HEK293 (cell line): ENCODE measurements around the gene PLXNA2.

ENCODE experiments used
- CTCF ChIA-PET: fragments of 350-600 bp; formaldehyde crosslinking; extraction: SDS; loops from one replicate; lab custom pipeline; 2021; ENCODE audit warnings: antibody characterized with exemption; lab: Yijun Ruan, JAX
- POLR2A ChIA-PET: fragments of 300-600 bp; formaldehyde crosslinking; extraction: SDS; loops from one replicate; lab custom pipeline; 2020; ENCODE audit warnings: antibody characterized with exemption, inconsistent platforms; lab: Yijun Ruan, JAX
- H3K27ac ChIP-seq: fragments of 200-500 bp; sonication (Bioruptor generic); 2 replicates; pipeline ENCODE4 v1.5.1; 2014; ENCODE audit warnings: low read depth, low read length, control low read depth, inconsistent platforms; ENCODE audit errors: extremely low read depth
- H3K36me3 ChIP-seq, 2 experiments: fragments of 200-500 bp in 1 of 2; sonication (Bioruptor generic) in 1 of 2; 1 replicate in 1 of 2; 2 replicates in 1 of 2; pipeline ENCODE4 v1.5.1; 2014 to 2017; ENCODE audit warnings: inconsistent platforms in 2 of 2, low read length in 2 of 2; ENCODE audit not compliant: control insufficient read depth in 2 of 2, insufficient read depth in 1 of 2
- H3K4me1 ChIP-seq: fragments of 200-500 bp; sonication (Bioruptor generic); 2 replicates; pipeline ENCODE4 v1.5.1; 2014; ENCODE audit warnings: mild to moderate bottlenecking, low read length, inconsistent platforms; ENCODE audit not compliant: control insufficient read depth, insufficient read depth
- H3K4me3 ChIP-seq: 2 replicates; pipeline ENCODE4 v1.5.1; 2011; ENCODE audit warnings: low read depth, mild to moderate bottlenecking, control low read depth, low read length, moderate library complexity
- H3K9me3 ChIP-seq: fragments of 200-500 bp; sonication (Bioruptor generic); 2 replicates; pipeline ENCODE4 v1.5.1; 2014; ENCODE audit warnings: low read depth, low read length, inconsistent platforms; ENCODE audit not compliant: control insufficient read depth, insufficient read depth
- EGR2 ChIP-seq: fragments of 450-650 bp; formaldehyde crosslinking; IDR thresholded peaks from 2 replicates; pipeline ENCODE4 v1.5.1; 2016; ENCODE audit warnings: low read depth, missing biosample characterization, missing genetic modification characterization
- KLF17 ChIP-seq: fragments of 450-650 bp; formaldehyde crosslinking; IDR thresholded peaks from 2 replicates; pipeline ENCODE4 v1.5.1; 2016; ENCODE audit warnings: missing biosample characterization, missing genetic modification characterization
- KLF9 ChIP-seq: fragments of 450-650 bp; formaldehyde crosslinking; IDR thresholded peaks from 2 replicates; pipeline ENCODE4 v1.5.1; 2016; ENCODE audit warnings: missing biosample characterization, missing genetic modification characterization, low read depth
- TCF7L2 ChIP-seq: IDR thresholded peaks from 2 replicates; pipeline ENCODE4 v1.6.1; 2011; ENCODE audit warnings: low read depth, mild to moderate bottlenecking, inconsistent platforms, low read length, moderate library complexity, borderline replicate concordance
- TRIM28 ChIP-seq: IDR thresholded peaks from 2 replicates; pipeline ENCODE4 v1.6.1; 2011; ENCODE audit warnings: low read length, control low read depth, borderline replicate concordance
- WT1 ChIP-seq: fragments of 450-650 bp; formaldehyde crosslinking; IDR thresholded peaks from 2 replicates; pipeline ENCODE4 v1.5.1; 2016; ENCODE audit warnings: missing biosample characterization, missing genetic modification characterization
- ZEB2 ChIP-seq: fragments of 450-650 bp; formaldehyde crosslinking; IDR thresholded peaks from 2 replicates; pipeline ENCODE4 v1.5.1; 2016; ENCODE audit warnings: missing biosample characterization, missing genetic modification characterization
- ZFHX2 ChIP-seq: fragments of 450-650 bp; formaldehyde crosslinking; conservative IDR thresholded peaks from 2 replicates; pipeline ENCODE4 v1.5.1; 2016; ENCODE audit warnings: missing biosample characterization, missing genetic modification characterization
- ZNF10 ChIP-seq: fragments of 450-650 bp; formaldehyde crosslinking; IDR thresholded peaks from 2 replicates; pipeline ENCODE4 v1.5.1; 2017; ENCODE audit warnings: missing biosample characterization, missing genetic modification characterization
- ZNF112 ChIP-seq: fragments of 450-650 bp; formaldehyde crosslinking; IDR thresholded peaks from 2 replicates; pipeline ENCODE4 v1.5.0; 2017; ENCODE audit warnings: missing biosample characterization, missing genetic modification characterization
- ZNF280C ChIP-seq: fragments of 450-650 bp; formaldehyde crosslinking; IDR thresholded peaks from 2 replicates; pipeline ENCODE4 v1.5.1; 2016; ENCODE audit warnings: missing biosample characterization, missing genetic modification characterization
- ZNF394 ChIP-seq: fragments of 450-650 bp; formaldehyde crosslinking; IDR thresholded peaks from 2 replicates; pipeline ENCODE4 v1.5.1; 2016; ENCODE audit warnings: missing biosample characterization, missing genetic modification characterization, mild to moderate bottlenecking, moderate library complexity, borderline replicate concordance
- ZNF404 ChIP-seq: fragments of 450-650 bp; formaldehyde crosslinking; IDR thresholded peaks from 2 replicates; pipeline ENCODE4 v1.5.1; 2017; ENCODE audit warnings: missing biosample characterization, missing genetic modification characterization
- ZNF416 ChIP-seq: fragments of 450-650 bp; formaldehyde crosslinking; IDR thresholded peaks from 2 replicates; pipeline ENCODE4 v1.5.1; 2016; ENCODE audit warnings: missing biosample characterization, missing genetic modification characterization
- ZNF426 ChIP-seq: fragments of 450-650 bp; formaldehyde crosslinking; IDR thresholded peaks from 2 replicates; pipeline ENCODE4 v1.5.1; 2017; ENCODE audit warnings: missing biosample characterization, missing genetic modification characterization, mild to moderate bottlenecking, inconsistent platforms, moderate library complexity
- ZNF514 ChIP-seq: fragments of 450-650 bp; formaldehyde crosslinking; IDR thresholded peaks from 2 replicates; pipeline ENCODE4 v1.5.1; 2016; ENCODE audit warnings: missing biosample characterization, missing genetic modification characterization
- ZNF529 ChIP-seq: fragments of 450-650 bp; formaldehyde crosslinking; IDR thresholded peaks from 2 replicates; pipeline ENCODE4 v1.5.1; 2017; ENCODE audit warnings: missing genetic modification characterization, missing biosample characterization; ENCODE audit not compliant: insufficient replicate concordance
- ZNF548 ChIP-seq: fragments of 450-650 bp; formaldehyde crosslinking; IDR thresholded peaks from 2 replicates; pipeline ENCODE4 v1.5.1; 2016; ENCODE audit warnings: missing biosample characterization, missing genetic modification characterization
- ZNF549 ChIP-seq: fragments of 450-650 bp; IDR thresholded peaks from 2 replicates; pipeline ENCODE4 v1.5.1; 2018; ENCODE audit warnings: missing biosample characterization, missing genetic modification characterization, mild to moderate bottlenecking, inconsistent platforms, moderate library complexity
- ZNF561 ChIP-seq: fragments of 450-650 bp; IDR thresholded peaks from 2 replicates; pipeline ENCODE4 v1.5.1; 2018; ENCODE audit warnings: missing biosample characterization, missing genetic modification characterization, borderline replicate concordance
- ZNF654 ChIP-seq: fragments of 450-650 bp; formaldehyde crosslinking; IDR thresholded peaks from 2 replicates; pipeline ENCODE4 v1.5.1; 2016; ENCODE audit warnings: low read depth, missing biosample characterization, missing genetic modification characterization
- ZNF777 ChIP-seq: fragments of 450-650 bp; formaldehyde crosslinking; IDR thresholded peaks from 2 replicates; pipeline ENCODE4 v1.5.1; 2017; ENCODE audit warnings: missing biosample characterization, missing genetic modification characterization, borderline replicate concordance
- ZNF837 ChIP-seq: fragments of 450-650 bp; formaldehyde crosslinking; IDR thresholded peaks from 2 replicates; pipeline ENCODE4 v1.5.1; 2016; ENCODE audit warnings: missing biosample characterization, missing genetic modification characterization
- ZSCAN5A ChIP-seq: fragments of 450-650 bp; formaldehyde crosslinking; IDR thresholded peaks from 2 replicates; pipeline ENCODE4 v1.5.1; 2016; ENCODE audit warnings: missing biosample characterization, missing genetic modification characterization
- ZXDB ChIP-seq: fragments of 450-650 bp; formaldehyde crosslinking; IDR thresholded peaks from 2 replicates; pipeline ENCODE4 v1.5.1; 2016; ENCODE audit warnings: missing biosample characterization, missing genetic modification characterization
- TF ChIP-seq, protein P1 (sequence below): fragments of 450-650 bp; formaldehyde crosslinking; optimal IDR thresholded peaks from 2 replicates; pipeline ENCODE3; 2016; ENCODE audit warnings: missing biosample characterization, mild to moderate bottlenecking, missing genetic modification characterization
- TF ChIP-seq, protein P2 (sequence below): fragments of 450-650 bp; formaldehyde crosslinking; IDR thresholded peaks from 2 replicates; pipeline ENCODE4 v1.5.1; 2017; ENCODE audit warnings: missing biosample characterization, missing genetic modification characterization

The PLXNA2 gene

DNA sequence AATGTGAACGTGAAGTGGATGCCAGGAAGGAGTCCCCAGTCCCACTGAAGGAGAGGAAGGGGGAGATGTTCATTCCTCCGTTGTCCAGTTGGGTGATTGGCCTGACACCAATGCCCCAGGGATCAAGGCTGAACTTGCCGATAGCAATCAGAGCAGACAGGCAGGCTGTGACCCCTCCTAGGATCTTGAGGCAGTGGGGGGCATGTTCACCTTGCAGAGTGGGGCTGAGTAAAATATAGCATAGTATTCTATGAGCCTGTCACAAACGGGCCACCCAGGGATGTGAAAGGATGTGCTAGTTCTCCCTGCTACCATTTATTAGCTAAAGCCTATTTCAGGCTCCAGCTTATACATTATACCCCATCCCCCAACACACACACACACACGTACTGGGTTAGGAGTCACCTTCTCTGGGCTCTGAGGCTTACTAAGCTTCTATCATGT lies 252.6 kb downstream of the PLXNA2 start (continued):
- TF ChIP-seq ZNF529 (no peak), ZXDB (tag by site-specific recombination) (no peak), KLF9 (tag by site-specific recombination) (no peak)

DNA sequence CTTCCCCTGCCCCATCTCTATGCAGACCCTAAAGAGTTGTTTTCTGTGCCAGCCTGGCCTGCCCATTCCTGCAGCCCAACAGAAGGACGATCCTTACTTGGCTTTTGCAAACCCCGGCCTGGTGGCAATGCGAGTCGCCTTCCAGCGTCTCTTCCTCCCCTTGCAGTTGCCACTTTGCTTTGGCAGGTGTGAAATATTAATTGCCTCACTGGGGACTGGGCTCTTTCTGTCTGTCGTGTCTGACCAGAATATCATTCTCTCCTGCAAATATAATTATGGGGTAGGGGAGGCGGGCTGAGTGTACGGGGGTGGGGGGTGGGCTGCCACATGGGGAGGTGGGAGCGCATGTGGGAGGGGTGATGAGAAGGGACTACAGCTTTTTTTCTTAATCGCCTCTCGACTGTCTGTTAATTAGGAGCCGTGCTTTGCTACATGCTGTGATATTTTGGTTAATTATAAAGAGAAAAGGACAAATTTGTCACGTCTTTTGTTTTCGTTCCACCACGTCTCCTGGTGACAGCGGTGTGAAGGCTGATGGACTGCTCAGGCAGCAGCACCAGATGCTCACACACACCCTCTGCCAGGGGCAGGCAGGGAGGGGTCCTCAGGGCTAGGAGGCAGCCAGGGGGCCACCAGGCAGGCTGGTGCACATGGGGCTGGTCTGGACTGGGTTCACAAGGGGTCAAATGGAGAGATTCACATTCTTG lies 253.2 kb downstream of the PLXNA2 start:
- no peaks in the 10 kb centered on the region for H3K4me1 ChIP-seq
- H3K4me3 ChIP-seq: no peak overlapping the region
- TF ChIP-seq WT1 (tag by site-specific recombination) (no peak), ZEB2 (tag by site-specific recombination) (no peak), ZNF548 (tag by site-specific recombination) (no peak), ZNF549 (no peak), ZNF514 (tag by site-specific recombination) (no peak), ZNF837 (tag by site-specific recombination) (no peak), ZSCAN5A (no peak), ZNF561 (tag by site-specific recombination) (no peak)
- TF ChIP-seq, protein P1, sequence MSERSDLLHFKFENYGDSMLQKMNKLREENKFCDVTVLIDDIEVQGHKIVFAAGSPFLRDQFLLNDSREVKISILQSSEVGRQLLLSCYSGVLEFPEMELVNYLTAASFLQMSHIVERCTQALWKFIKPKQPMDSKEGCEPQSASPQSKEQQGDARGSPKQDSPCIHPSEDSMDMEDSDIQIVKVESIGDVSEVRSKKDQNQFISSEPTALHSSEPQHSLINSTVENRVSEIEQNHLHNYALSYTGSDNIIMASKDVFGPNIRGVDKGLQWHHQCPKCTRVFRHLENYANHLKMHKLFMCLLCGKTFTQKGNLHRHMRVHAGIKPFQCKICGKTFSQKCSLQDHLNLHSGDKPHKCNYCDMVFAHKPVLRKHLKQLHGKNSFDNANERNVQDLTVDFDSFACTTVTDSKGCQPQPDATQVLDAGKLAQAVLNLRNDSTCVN (tag by site-specific recombination): no peak
- POLR2A ChIA-PET: no interaction called here
- CTCF ChIA-PET: interaction anchor here (1.2 kb wide), 1 partner anchor 162 kb away, joined by 3 read pairs; no protein-coding TSS in a partner anchor
- no peak overlapping the region for H3K27ac ChIP-seq
- H3K36me3 ChIP-seq: no peaks in the 10 kb centered on the region
- H3K9me3 ChIP-seq: no peaks in the 10 kb centered on the region

DNA sequence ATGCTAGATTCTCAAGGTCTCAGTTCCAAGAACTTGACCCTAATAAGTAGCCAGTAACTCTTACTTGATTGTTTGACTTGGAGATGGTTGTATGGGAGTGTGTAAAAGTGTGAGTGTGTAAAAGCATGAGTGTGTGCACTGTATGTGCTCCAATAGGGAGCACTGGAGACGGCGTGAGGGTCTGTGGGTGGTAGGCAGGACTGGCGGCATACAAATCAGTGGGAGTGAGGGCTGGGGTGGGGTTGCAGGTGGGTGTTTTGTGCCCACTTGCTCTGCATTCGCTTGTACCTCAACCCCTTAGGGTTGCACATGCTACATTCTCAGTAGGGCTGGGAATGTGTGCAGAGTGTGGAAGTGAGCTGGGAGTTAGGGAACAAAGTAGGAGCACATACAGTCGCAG lies 253.7 kb downstream of the PLXNA2 start:
- CTCF ChIA-PET: interaction anchor here (1.0 to 1.1 kb wide), 2 partner anchors 11 to 255 kb away, joined by 3 read pairs; no protein-coding TSS in a partner anchor
- POLR2A ChIA-PET: no interaction called here
- H3K4me3 ChIP-seq: no peak overlapping the region
- H3K36me3 ChIP-seq: no peaks in the 10 kb centered on the region
- H3K4me1 ChIP-seq: no peaks in the 10 kb centered on the region
- H3K27ac ChIP-seq: no peak overlapping the region
- H3K9me3 ChIP-seq: no peaks in the 10 kb centered on the region
- TF ChIP-seq ZNF514 (tag by site-specific recombination): no peak
- TF ChIP-seq EGR2 (tag by site-specific recombination): peak; percentile 81
- TF ChIP-seq, protein P2, sequence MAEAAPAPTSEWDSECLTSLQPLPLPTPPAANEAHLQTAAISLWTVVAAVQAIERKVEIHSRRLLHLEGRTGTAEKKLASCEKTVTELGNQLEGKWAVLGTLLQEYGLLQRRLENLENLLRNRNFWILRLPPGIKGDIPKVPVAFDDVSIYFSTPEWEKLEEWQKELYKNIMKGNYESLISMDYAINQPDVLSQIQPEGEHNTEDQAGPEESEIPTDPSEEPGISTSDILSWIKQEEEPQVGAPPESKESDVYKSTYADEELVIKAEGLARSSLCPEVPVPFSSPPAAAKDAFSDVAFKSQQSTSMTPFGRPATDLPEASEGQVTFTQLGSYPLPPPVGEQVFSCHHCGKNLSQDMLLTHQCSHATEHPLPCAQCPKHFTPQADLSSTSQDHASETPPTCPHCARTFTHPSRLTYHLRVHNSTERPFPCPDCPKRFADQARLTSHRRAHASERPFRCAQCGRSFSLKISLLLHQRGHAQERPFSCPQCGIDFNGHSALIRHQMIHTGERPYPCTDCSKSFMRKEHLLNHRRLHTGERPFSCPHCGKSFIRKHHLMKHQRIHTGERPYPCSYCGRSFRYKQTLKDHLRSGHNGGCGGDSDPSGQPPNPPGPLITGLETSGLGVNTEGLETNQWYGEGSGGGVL (tag by site-specific recombination): no peak
- no peak for TF ChIP-seq ZNF777 (tag by site-specific recombination)
- no peak for TF ChIP-seq ZNF416 (tag by site-specific recombination)
- TF ChIP-seq ZNF394 (tag by site-specific recombination): no peak
- no peak for TF ChIP-seq ZNF426 (tag by site-specific recombination)
- no peak for TF ChIP-seq ZNF10
- peak; percentile 70 for TF ChIP-seq ZFHX2 (tag by site-specific recombination)
- no peak for TF ChIP-seq TRIM28
- TF ChIP-seq ZNF654 (tag by site-specific recombination): no peak
- no peak for TF ChIP-seq ZNF280C (tag by site-specific recombination)
- TF ChIP-seq ZNF112: no peak
- no peak for TF ChIP-seq ZNF404
- TF ChIP-seq KLF17 (tag by site-specific recombination): no peak
- TF ChIP-seq TCF7L2: no peak
